Upper lobe of left lung (tissue), 6 donors: ENCODE data around the gene HAAO. TPM values are rescaled to one million over a fixed set of nuclear protein-coding genes. Genes with fewer than 3 reads are reported as not detected.

Source experiments
- ATAC-seq, 2 donors: fragments of 200-7000 bp; cut with Tn5 transposase; one replicate each; pipeline ENCODE4 v1.9.1; 2022; ENCODE audit warnings: mild to moderate bottlenecking in 2 of 2, moderate library complexity in 2 of 2; ENCODE audit not compliant: low FRiP score in 2 of 2
- DNase-seq, 2 donors: peaks; one replicate each; pipeline ENCODE4 v3.0.0-alpha.2; 2019 to 2020
- H3K27ac ChIP-seq, 4 donors: fragments of 200-600 bp; sonication (generic); one replicate each; pipeline ENCODE4 v1.5.1; 2016 to 2019
- H3K27me3 ChIP-seq, 4 donors: fragments of 200-600 bp; sonication (generic); one replicate each; pipeline ENCODE4 v1.5.1; 2017 to 2019
- H3K36me3 ChIP-seq, 4 donors: fragments of 200-600 bp; sonication (generic); one replicate each; pipeline ENCODE4 v1.5.1; 2016 to 2019
- H3K4me1 ChIP-seq, 4 donors: fragments of 200-600 bp; sonication (generic); one replicate each; pipeline ENCODE4 v1.5.1; 2018 to 2019
- H3K4me3 ChIP-seq, 4 donors: fragments of 200-600 bp; sonication (generic); one replicate each; pipeline ENCODE4 v1.5.1; 2017 to 2019; ENCODE audit warnings: mild to moderate bottlenecking in 2 of 4, moderate library complexity in 1 of 4
- H3K9me3 ChIP-seq, 4 donors: fragments of 200-600 bp; sonication (generic); one replicate each; pipeline ENCODE4 v1.5.1; 2018 to 2019
- CTCF ChIP-seq, 6 experiments: fragments of 450-650 bp in 4 of 6; fragments of 200-600 bp in 2 of 6; sonication (generic) in 2 of 6; IDR thresholded peaks; one replicate each; pipeline ENCODE4 v1.5.1; 2016 to 2019; ENCODE audit warnings: antibody characterized with exemption in 6 of 6
- EP300 ChIP-seq, 4 donors: sonication (generic); formaldehyde crosslinking; IDR thresholded peaks; one replicate each; pipeline ENCODE4 v1.5.1; 2017; ENCODE audit warnings: antibody characterized with exemption in 4 of 4, control low read depth in 2 of 4
- POLR2A ChIP-seq, 4 donors: fragments of 450-650 bp; IDR thresholded peaks; one replicate each; pipeline ENCODE4 v1.5.1; 2016 to 2017; ENCODE audit warnings: antibody characterized with exemption in 4 of 4, mild to moderate bottlenecking in 2 of 4
- POLR2AphosphoS5 ChIP-seq, 2 donors: sonication (generic); formaldehyde crosslinking; IDR thresholded peaks; one replicate each; pipeline ENCODE4 v1.5.1; 2017; ENCODE audit warnings: antibody characterized with exemption in 2 of 2
- WGBS, 2 donors: methylation state at CpG; one replicate each; pipeline ENCODE4 v1.1.5; 2017 to 2018; 5-methylcytosine and 5-hydroxymethylcytosine counted together
- total RNA-seq, 6 donors: library from RNA; depleted of rRNA in 4 of 6; stranded (reverse); fragments of >200 nt in 4 of 6; gene quantifications; one replicate each; pipeline versions ENCODE4 v1.1.0 to v1.2.1, GENCODE V29; 2016 to 2021
- donor health status: DM: no; HTN: no; CAD: no; lungs with moderate emphysema.
- donor health status: DM: no; HTN: yes; CAD: no; lungs with severe emphysema.

HAAO gene
- total RNA-seq, 6 donors from 2014 or later: 1.8 to 9.4 (median 7.1) TPM

- Histone ChIP-seq H3K4me1 (peaks cover 0 to 19% (median 11%) of the 10 kb centered on the region in 4 donors), H3K27me3 (no peaks in the 10 kb centered on the region), H3K36me3 (peaks cover 0 to 5% (median 0%) of the 10 kb centered on the region in 4 donors), H3K9me3 (no peaks in the 10 kb centered on the region), H3K27ac (peak overlapping the region in 3 of 4 donors; percentile 27 to 61 (median 54)), H3K4me3 (peak overlapping the region in 1 of 4 donors; percentile 8)
- 46 to 50% methylated on average over 7 of the region's 7 CpGs for WGBS, 2 donors
- ATAC-seq (peak; percentile 89), DNase-seq (peak in 1 of 2 donors; percentile 88)
- TF ChIP-seq POLR2AphosphoS5 (IDR thresholded peaks at IDR 0.05) (peak; percentile 39 to 55), EP300 (IDR thresholded peaks at IDR 0.05) (peak in 1 of 4 donors; percentile 62), CTCF (IDR thresholded peaks at IDR 0.05) (no peak)
Measured at GRCh38 chr2:42722320-42723190, 69.8 kb downstream of the HAAO start.

GRCh38 chr2:42721898-42722297 is 70.5 kb downstream of the HAAO start:
- TF ChIP-seq CTCF (IDR thresholded peaks at IDR 0.05): no peak
- no peak for TF ChIP-seq POLR2A (IDR thresholded peaks at IDR 0.05)
- no peak for TF ChIP-seq EP300 (IDR thresholded peaks at IDR 0.05)
- TF ChIP-seq POLR2AphosphoS5 (IDR thresholded peaks at IDR 0.05): no peak
- H3K27ac ChIP-seq: peak overlapping the region in 3 of 4 donors; percentile 8 to 61 (median 54)
- ATAC-seq (no peak), DNase-seq (no peak)
- H3K36me3 ChIP-seq: peaks cover 0 to 5% (median 0%) of the 10 kb centered on the region in 4 donors
- H3K27me3 ChIP-seq: no peaks in the 10 kb centered on the region
- H3K4me3 ChIP-seq: no peak overlapping the region
- 78 to 82% methylated on average over 2 of the region's 2 CpGs for WGBS, 2 donors
- peaks cover 0 to 19% (median 11%) of the 10 kb centered on the region in 4 donors for H3K4me1 ChIP-seq
- H3K9me3 ChIP-seq: no peaks in the 10 kb centered on the region

Other genes starting within 250 kb of the HAAO start
- gene MTA3, start 224.0 kb downstream of the HAAO start, total RNA-seq: 10 to 100 TPM; 18.2 to 59.7 (median 27.0) TPM
- 1 to 10 TPM in 4 of 6 donors, under 1 TPM in 2; 0.22 to 3.1 (median 1.3) TPM for gene OXER1, start 28.4 kb downstream of the HAAO start, total RNA-seq